ENCODE data around the gene AQP12B.

DNA sequence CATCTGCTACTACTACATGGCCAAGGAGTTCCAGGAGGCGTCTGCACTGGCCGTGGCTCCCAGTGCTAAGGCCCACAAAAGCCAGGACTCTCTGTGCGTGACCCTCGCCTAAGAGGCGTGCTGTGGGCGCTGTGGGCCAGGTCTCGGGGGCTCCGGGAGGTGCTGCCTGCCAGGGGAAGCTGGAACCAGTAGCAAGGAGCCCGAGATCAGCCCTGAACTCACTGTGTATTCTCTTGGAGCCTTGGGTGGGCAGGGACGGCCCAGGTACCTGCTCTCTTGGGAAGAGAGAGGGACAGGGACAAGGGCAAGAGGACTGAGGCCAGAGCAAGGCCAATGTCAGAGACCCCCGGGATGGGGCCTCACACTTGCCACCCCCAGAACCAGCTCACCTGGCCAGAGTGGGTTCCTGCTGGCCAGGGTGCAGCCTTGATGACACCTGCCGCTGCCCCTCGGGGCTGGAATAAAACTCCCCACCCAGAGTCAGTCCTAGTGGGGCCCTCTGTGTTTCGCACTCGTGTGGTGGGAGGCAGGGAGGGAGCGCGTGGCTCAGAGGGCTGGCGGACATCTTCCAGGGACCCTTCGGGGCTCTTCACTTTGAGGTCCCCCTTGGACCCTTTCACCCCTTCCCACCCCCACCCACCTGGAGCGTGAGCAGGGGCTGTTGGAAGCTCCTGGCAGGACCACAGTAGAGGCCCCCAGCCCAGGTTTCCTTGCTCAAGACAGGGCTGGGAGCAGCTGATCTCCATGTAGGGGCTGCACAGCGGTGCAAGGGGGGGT lies 51.7 kb downstream of the AQP12B start:
- no peak for TF ChIP-seq EZH2 (optimal IDR thresholded peaks at IDR 0.05; ENCODE audit: low read depth, low read length)
- TF ChIP-seq, protein P1, sequence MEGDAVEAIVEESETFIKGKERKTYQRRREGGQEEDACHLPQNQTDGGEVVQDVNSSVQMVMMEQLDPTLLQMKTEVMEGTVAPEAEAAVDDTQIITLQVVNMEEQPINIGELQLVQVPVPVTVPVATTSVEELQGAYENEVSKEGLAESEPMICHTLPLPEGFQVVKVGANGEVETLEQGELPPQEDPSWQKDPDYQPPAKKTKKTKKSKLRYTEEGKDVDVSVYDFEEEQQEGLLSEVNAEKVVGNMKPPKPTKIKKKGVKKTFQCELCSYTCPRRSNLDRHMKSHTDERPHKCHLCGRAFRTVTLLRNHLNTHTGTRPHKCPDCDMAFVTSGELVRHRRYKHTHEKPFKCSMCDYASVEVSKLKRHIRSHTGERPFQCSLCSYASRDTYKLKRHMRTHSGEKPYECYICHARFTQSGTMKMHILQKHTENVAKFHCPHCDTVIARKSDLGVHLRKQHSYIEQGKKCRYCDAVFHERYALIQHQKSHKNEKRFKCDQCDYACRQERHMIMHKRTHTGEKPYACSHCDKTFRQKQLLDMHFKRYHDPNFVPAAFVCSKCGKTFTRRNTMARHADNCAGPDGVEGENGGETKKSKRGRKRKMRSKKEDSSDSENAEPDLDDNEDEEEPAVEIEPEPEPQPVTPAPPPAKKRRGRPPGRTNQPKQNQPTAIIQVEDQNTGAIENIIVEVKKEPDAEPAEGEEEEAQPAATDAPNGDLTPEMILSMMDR (IDR thresholded peaks at IDR 0.05; ENCODE audit: low read length), result no peak
- TF ChIP-seq EZH2phosphoT487 (IDR thresholded peaks at IDR 0.05; ENCODE audit: low read length), result no peak

Measured in MM.1S (cell line).